Activated CD4-positive, alpha-beta T cell treated with anti-CD3 and anti-CD28 coated beads, Interleukin-2, amount 10 ng/mL, durations not matched to agents 7 days and 5 days (primary cell): ENCODE measurements around the gene TTLL11. TPM values are rescaled to one million over a fixed set of nuclear protein-coding genes. Genes with fewer than 3 reads are reported as not detected.

ENCODE experiments used
- CTCF ChIA-PET: fragments of 350-600 bp; sonication (Branson Sonifier 250); formaldehyde crosslinking; loops from one replicate; lab custom pipeline; 2021; ENCODE audit warnings: antibody characterized with exemption; lab: Charles Lee
- POLR2A ChIA-PET: fragments of 350-600 bp; sonication (Branson Sonifier 250); formaldehyde crosslinking; loops from one replicate; lab custom pipeline; 2021; ENCODE audit warnings: antibody characterized with exemption; lab: Charles Lee
- DNase-seq: peaks from one replicate; pipeline ENCODE4 v3.0.0-alpha.2; 2020
- H3K27ac Mint-ChIP-seq: one replicate; pipeline ENCODE4 v1.8.0; 2021; ENCODE audit warnings: mild to moderate bottlenecking, moderate library complexity, mixed read lengths
- H3K27me3 Mint-ChIP-seq: one replicate; pipeline ENCODE4 v1.8.0; 2021; ENCODE audit warnings: mixed read lengths
- H3K36me3 Mint-ChIP-seq: one replicate; pipeline ENCODE4 v1.8.0; 2021; ENCODE audit warnings: low read depth, mixed read lengths
- H3K4me1 Mint-ChIP-seq: one replicate; pipeline ENCODE4 v1.8.0; 2021; ENCODE audit warnings: mixed read lengths
- H3K4me3 Mint-ChIP-seq: one replicate; pipeline ENCODE4 v1.8.0; 2021; ENCODE audit warnings: mild to moderate bottlenecking, moderate library complexity, mixed read lengths
- H3K9me3 Mint-ChIP-seq: one replicate; pipeline ENCODE4 v1.8.0; 2021; ENCODE audit warnings: mixed read lengths
- total RNA-seq, 2 experiments: library from RNA; stranded (reverse); gene quantifications; one replicate each; pipeline ENCODE4 v1.2.3, GENCODE V29; 2021

The TTLL11 gene
- total RNA-seq, 2 experiments from 2014 or later, result 2.6 to 3.1 TPM

GRCh38 chr9:121880343-121880898 lies 212.7 kb downstream of the TTLL11 start:
- Mint-ChIP-seq H3K9me3 (no peaks in the 10 kb centered on the region), H3K27me3 (no peaks in the 10 kb centered on the region), H3K4me3 (no peak overlapping the region), H3K36me3 (no peaks in the 10 kb centered on the region), H3K27ac (no peak overlapping the region), H3K4me1 (no peaks in the 10 kb centered on the region)
- ChIA-PET POLR2A (no interaction called here), CTCF (no interaction called here)
- DNase-seq, result no peak

GRCh38 chr9:121878271-121878822 lies 214.8 kb downstream of the TTLL11 start:
- Mint-ChIP-seq H3K4me1 (no peaks in the 10 kb centered on the region), H3K4me3 (no peak overlapping the region), H3K36me3 (no peaks in the 10 kb centered on the region), H3K27ac (no peak overlapping the region), H3K27me3 (no peaks in the 10 kb centered on the region), H3K9me3 (no peaks in the 10 kb centered on the region)
- no peak for DNase-seq
- POLR2A ChIA-PET, result no interaction called here
- CTCF ChIA-PET, result no interaction called here

- ChIA-PET CTCF (no interaction called here), POLR2A (no interaction called here)
- no peak for DNase-seq
- H3K9me3 Mint-ChIP-seq, result no peaks in the 10 kb centered on the region
- no peak overlapping the region for H3K4me3 Mint-ChIP-seq
- H3K4me1 Mint-ChIP-seq, result no peaks in the 10 kb centered on the region
- H3K27ac Mint-ChIP-seq, result no peak overlapping the region
- H3K27me3 Mint-ChIP-seq, result no peaks in the 10 kb centered on the region
- H3K36me3 Mint-ChIP-seq, result no peaks in the 10 kb centered on the region
Observed at GRCh38 chr9:121876658-121877271, 216.3 kb downstream of the TTLL11 start.

DNA sequence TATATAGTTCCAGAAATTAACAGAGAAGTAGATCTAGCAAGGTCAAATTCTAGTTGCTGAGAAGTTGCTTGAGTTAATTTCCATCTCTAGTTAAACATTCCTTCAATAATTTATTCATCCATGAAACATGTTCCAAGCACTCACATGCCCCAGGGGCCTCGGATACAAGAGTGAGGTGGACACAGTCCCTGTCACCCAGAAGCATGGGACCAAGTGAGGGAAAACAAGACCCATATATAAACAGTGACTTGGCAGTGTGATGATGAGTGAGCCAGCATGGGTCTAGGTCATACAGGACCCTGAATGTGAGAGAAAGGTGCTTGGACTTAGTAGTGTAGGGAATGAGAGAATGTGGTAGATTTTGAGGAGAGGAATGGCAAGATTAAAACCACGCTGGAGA lies 216.9 kb downstream of the TTLL11 start:
- DNase-seq, result no peak
- no peak overlapping the region for H3K27ac Mint-ChIP-seq
- no peaks in the 10 kb centered on the region for H3K4me1 Mint-ChIP-seq
- no peak overlapping the region for H3K4me3 Mint-ChIP-seq
- no peaks in the 10 kb centered on the region for H3K9me3 Mint-ChIP-seq
- POLR2A ChIA-PET, result no interaction called here
- no peaks in the 10 kb centered on the region for H3K27me3 Mint-ChIP-seq
- CTCF ChIA-PET, result no interaction called here
- no peaks in the 10 kb centered on the region for H3K36me3 Mint-ChIP-seq

GRCh38 chr9:121874524-121874923 lies 218.6 kb downstream of the TTLL11 start:
- no peaks in the 10 kb centered on the region for H3K27me3 Mint-ChIP-seq
- CTCF ChIA-PET, result no interaction called here
- DNase-seq, result no peak
- POLR2A ChIA-PET, result no interaction called here
- H3K4me3 Mint-ChIP-seq, result no peak overlapping the region
- H3K27ac Mint-ChIP-seq, result no peak overlapping the region
- H3K4me1 Mint-ChIP-seq, result no peaks in the 10 kb centered on the region
- no peaks in the 10 kb centered on the region for H3K9me3 Mint-ChIP-seq
- H3K36me3 Mint-ChIP-seq, result no peaks in the 10 kb centered on the region

DNA sequence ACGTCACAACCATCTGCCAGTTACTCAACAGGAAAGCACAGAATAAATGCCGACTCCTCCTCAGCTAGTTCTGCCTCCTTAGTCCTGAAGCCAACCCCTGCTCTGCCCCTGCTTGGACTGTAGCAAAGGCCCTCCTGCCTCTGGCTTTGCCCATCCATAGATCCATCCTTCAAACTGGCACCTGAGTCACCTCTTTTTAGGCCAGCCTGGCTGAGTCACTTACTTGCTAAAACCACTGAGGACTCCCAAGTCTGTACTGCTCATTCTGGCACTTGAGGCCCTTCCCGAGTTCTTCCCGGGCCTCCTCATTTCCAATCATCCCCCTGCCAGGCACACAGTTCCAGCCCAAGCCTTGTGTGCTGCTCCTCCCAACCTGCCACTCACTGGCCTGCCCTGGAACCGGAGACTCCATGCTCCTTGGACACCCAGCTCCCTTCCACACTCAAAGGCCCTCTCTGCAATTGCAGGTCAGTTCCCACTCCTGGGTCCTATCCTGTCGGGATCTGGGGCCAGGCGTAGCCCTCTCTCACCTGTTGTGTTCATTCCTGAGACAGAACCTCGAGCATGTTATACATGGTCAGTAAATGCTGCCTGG lies 221.6 kb downstream of the TTLL11 start:
- POLR2A ChIA-PET, result no interaction called here
- Mint-ChIP-seq H3K27me3 (no peaks in the 10 kb centered on the region), H3K4me3 (no peak overlapping the region), H3K27ac (no peak overlapping the region), H3K36me3 (no peaks in the 10 kb centered on the region), H3K9me3 (no peaks in the 10 kb centered on the region), H3K4me1 (no peaks in the 10 kb centered on the region)
- CTCF ChIA-PET, result no interaction called here
- DNase-seq, result no peak

GRCh38 chr9:121870271-121870670 lies 222.8 kb downstream of the TTLL11 start:
- ChIA-PET POLR2A (no interaction called here), CTCF (no interaction called here)
- Mint-ChIP-seq H3K27ac (no peak overlapping the region), H3K27me3 (no peaks in the 10 kb centered on the region), H3K36me3 (no peaks in the 10 kb centered on the region), H3K9me3 (no peaks in the 10 kb centered on the region), H3K4me1 (no peaks in the 10 kb centered on the region), H3K4me3 (no peak overlapping the region)
- DNase-seq, result no peak

- no peaks in the 10 kb centered on the region for H3K9me3 Mint-ChIP-seq
- H3K4me3 Mint-ChIP-seq, result no peak overlapping the region
- H3K36me3 Mint-ChIP-seq, result no peaks in the 10 kb centered on the region
- no peaks in the 10 kb centered on the region for H3K4me1 Mint-ChIP-seq
- H3K27me3 Mint-ChIP-seq, result no peaks in the 10 kb centered on the region
- no peak for DNase-seq
- H3K27ac Mint-ChIP-seq, result no peak overlapping the region
- ChIA-PET POLR2A (no interaction called here), CTCF (no interaction called here)
Observed at GRCh38 chr9:121868626-121869025, 224.5 kb downstream of the TTLL11 start.

DNA sequence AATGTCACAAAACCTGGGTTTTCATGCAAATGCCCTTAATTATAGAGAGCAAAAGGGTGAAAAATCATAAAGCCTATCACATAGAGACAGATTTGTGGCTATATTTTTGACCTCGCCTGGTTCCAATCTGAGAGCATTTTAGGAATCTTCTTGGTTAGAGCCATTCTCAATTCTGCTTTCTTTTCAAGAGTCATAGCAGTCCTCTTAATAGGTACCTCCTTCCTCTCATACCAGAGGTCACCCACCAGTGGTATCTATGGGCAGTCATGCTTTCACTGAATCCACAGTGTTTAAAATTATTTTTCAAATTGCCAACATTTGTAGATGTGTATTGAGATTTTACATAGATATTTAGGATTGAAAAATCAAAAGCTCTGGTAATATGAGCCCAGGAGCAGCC lies 226.2 kb downstream of the TTLL11 start:
- H3K9me3 Mint-ChIP-seq, result no peaks in the 10 kb centered on the region
- POLR2A ChIA-PET, result no interaction called here

DNA sequence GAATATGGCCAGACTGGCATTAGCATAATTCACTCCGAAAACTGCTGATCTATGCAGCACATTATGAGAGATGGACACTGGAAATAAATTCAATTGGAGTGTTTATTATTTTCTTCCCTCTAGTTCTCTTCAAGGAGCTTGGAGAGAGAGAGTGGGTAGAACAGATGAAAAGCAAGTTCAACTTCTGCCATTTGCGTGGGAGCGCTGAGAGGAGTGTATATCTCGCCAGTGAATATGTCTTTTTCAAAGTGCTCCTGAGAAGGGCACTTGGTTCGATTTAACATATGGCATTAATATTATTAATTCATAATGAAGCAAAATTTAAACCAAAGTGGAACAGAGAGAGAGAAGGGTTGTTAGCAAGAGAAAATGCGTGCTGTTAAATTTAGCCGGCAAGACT lies 227.2 kb downstream of the TTLL11 start:
- ChIA-PET CTCF (no interaction called here), POLR2A (no interaction called here)
- Mint-ChIP-seq H3K27me3 (no peaks in the 10 kb centered on the region), H3K36me3 (no peaks in the 10 kb centered on the region), H3K4me1 (no peaks in the 10 kb centered on the region), H3K27ac (no peak overlapping the region), H3K4me3 (no peak overlapping the region), H3K9me3 (no peaks in the 10 kb centered on the region)
- DNase-seq, result no peak

More for the DNA sequence above, 226.2 kb downstream of the TTLL11 start:
- H3K4me1 Mint-ChIP-seq, result no peaks in the 10 kb centered on the region
- no peak overlapping the region for H3K4me3 Mint-ChIP-seq
- CTCF ChIA-PET, result interaction anchor here (0.6 kb wide), 1 partner anchor 20 kb away, joined by 4 read pairs; no protein-coding TSS in a partner anchor
- no peak for DNase-seq
- H3K27ac Mint-ChIP-seq, result no peak overlapping the region
- no peaks in the 10 kb centered on the region for H3K27me3 Mint-ChIP-seq
- no peaks in the 10 kb centered on the region for H3K36me3 Mint-ChIP-seq

DNA sequence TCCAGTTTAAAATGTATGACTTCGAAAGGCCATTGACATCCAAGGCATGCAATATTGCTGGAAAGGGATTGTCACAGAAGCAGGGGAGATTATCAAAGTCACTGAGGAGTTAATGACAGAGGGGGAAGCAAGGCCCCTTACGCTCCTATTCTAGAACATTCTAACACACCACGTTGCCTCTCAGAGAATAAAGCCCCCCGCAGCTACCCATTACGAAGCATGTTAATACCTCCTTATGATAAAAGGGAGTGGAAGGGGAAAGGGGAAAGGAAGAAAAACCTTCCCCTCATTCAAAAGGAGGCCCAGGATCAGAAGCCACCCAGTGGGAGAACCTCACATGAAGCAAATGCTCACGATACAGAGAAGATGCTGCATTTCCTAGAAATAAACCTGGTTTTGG lies 228.0 kb downstream of the TTLL11 start:
- CTCF ChIA-PET, result no interaction called here
- Mint-ChIP-seq H3K9me3 (no peaks in the 10 kb centered on the region), H3K4me1 (no peaks in the 10 kb centered on the region), H3K27ac (no peak overlapping the region), H3K27me3 (no peaks in the 10 kb centered on the region), H3K36me3 (no peaks in the 10 kb centered on the region), H3K4me3 (no peak overlapping the region)
- POLR2A ChIA-PET, result no interaction called here
- DNase-seq, result no peak

- Mint-ChIP-seq H3K4me3 (no peak overlapping the region), H3K4me1 (no peaks in the 10 kb centered on the region), H3K9me3 (no peaks in the 10 kb centered on the region), H3K27ac (no peak overlapping the region), H3K36me3 (no peaks in the 10 kb centered on the region), H3K27me3 (no peaks in the 10 kb centered on the region)
- POLR2A ChIA-PET, result no interaction called here
- DNase-seq, result no peak
- CTCF ChIA-PET, result interaction anchor here (0.6 kb wide), 1 partner anchor 72 kb away, joined by 3 read pairs; no protein-coding TSS in a partner anchor
Observed at GRCh38 chr9:121863955-121864354, 229.2 kb downstream of the TTLL11 start.
